Progenitor cell of endocrine pancreas (in vitro differentiated cells): Measurements from ENCODE around the gene GRID2. TPM values are rescaled to one million over a fixed set of nuclear protein-coding genes. Genes with fewer than 3 reads are reported as not detected.

ENCODE experiments used
- DNase-seq: peaks from one replicate; pipeline ENCODE4 v3.0.0; 2021; ENCODE audit warnings: low spot score; ENCODE audit not compliant: unreplicated experiment
- H3K27ac Mint-ChIP-seq: 2 replicates; pipeline ENCODE4 v1.8.0; 2021; ENCODE audit warnings: mild to moderate bottlenecking, moderate library complexity, mixed read lengths
- H3K27me3 Mint-ChIP-seq: 2 replicates; pipeline ENCODE4 v1.8.0; 2021; ENCODE audit warnings: mixed read lengths
- H3K36me3 Mint-ChIP-seq: 2 replicates; pipeline ENCODE4 v1.8.0; 2022; ENCODE audit warnings: mixed read lengths; ENCODE audit not compliant: insufficient read depth
- H3K4me1 Mint-ChIP-seq: 2 replicates; pipeline ENCODE4 v1.8.0; 2021; ENCODE audit warnings: low read depth, mixed read lengths
- H3K4me3 Mint-ChIP-seq: 2 replicates; pipeline ENCODE4 v1.8.0; 2021; ENCODE audit warnings: low read depth, mild to moderate bottlenecking, moderate library complexity, mixed read lengths
- H3K9me3 Mint-ChIP-seq: 2 replicates; pipeline ENCODE4 v1.8.0; 2021; ENCODE audit warnings: low read depth, mixed read lengths
- total RNA-seq: library from RNA; stranded (reverse); gene quantifications from 2 replicates; pipeline ENCODE4 v1.2.1, GENCODE V29; 2021
- TF ChIP-seq, protein P1 (sequence below): fragments of 200-600 bp; sonication (generic); IDR thresholded peaks from one replicate; pipeline ENCODE4 v1.5.0; 2021; ENCODE audit warnings: antibody characterized with exemption, mild to moderate bottlenecking; ENCODE audit not compliant: unreplicated experiment

Gene GRID2
- total RNA-seq, 1 donor from 2014 or later, result 0.69 TPM

DNA sequence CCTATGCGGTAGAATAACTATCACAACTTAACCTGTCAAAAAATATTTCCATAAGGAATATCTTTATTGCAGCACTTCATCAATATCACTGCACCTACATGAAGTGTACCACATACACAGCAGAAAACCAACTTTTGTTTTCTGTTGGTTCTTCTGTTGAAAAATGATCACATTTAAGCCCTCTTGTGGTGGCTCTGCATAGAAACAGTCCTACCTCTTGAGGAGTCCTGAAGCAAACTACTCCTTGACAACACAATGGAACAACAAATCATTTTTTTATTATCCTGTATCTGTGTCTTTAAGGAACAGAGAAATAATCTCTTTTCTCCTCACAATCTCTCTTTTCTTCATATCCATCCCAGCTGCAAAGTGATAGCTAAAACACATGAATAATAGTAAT, 1484.9 kb downstream of the GRID2 start:
- Mint-ChIP-seq H3K36me3 (no peaks in the 10 kb centered on the region), H3K4me1 (peaks cover 4% of the 10 kb centered on the region), H3K9me3 (no peaks in the 10 kb centered on the region), H3K27ac (no peak overlapping the region), H3K27me3 (no peaks in the 10 kb centered on the region), H3K4me3 (no peak overlapping the region)
- DNase-seq, result no peak
- TF ChIP-seq, protein P1, sequence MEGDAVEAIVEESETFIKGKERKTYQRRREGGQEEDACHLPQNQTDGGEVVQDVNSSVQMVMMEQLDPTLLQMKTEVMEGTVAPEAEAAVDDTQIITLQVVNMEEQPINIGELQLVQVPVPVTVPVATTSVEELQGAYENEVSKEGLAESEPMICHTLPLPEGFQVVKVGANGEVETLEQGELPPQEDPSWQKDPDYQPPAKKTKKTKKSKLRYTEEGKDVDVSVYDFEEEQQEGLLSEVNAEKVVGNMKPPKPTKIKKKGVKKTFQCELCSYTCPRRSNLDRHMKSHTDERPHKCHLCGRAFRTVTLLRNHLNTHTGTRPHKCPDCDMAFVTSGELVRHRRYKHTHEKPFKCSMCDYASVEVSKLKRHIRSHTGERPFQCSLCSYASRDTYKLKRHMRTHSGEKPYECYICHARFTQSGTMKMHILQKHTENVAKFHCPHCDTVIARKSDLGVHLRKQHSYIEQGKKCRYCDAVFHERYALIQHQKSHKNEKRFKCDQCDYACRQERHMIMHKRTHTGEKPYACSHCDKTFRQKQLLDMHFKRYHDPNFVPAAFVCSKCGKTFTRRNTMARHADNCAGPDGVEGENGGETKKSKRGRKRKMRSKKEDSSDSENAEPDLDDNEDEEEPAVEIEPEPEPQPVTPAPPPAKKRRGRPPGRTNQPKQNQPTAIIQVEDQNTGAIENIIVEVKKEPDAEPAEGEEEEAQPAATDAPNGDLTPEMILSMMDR, result peak; percentile 70

DNA sequence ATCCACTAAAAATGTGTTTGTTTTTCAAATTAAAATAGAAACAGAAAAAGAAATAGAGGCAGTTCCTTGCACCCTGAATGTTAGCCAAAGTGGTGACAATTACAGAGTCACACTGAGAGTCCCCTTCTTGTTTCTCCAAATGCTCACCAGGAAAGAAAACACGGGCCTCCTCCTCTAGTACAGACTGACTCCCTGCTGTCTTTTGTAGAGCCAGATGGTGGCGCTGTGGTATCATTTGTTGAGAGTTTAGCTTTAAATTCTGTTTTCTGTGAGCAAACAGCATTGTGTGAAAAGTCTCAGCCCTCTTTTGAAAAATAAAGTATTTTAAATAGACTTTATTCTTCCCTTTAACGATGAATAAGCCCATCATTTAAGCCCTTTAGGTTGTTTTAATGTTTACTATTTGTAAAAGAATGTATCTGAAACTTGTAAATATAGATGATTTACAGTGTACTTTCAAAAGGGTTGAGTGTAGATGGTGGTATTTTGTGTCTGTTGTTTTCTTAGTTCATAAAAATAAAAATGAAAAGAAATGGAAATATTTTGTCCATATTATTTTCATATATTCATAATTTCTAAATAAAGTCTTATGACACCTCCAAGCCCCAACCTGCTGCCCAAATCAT, 1487.9 kb downstream of the GRID2 start:
- H3K36me3 Mint-ChIP-seq, result no peaks in the 10 kb centered on the region
- H3K27ac Mint-ChIP-seq, result no peak overlapping the region
- H3K4me3 Mint-ChIP-seq, result no peak overlapping the region
- TF ChIP-seq, protein P1, result peak; percentile 95
- H3K9me3 Mint-ChIP-seq, result peaks cover 3% of the 10 kb centered on the region
- H3K27me3 Mint-ChIP-seq, result peaks cover 3% of the 10 kb centered on the region
- DNase-seq, result peak; percentile 42
- peaks cover 11% of the 10 kb centered on the region for H3K4me1 Mint-ChIP-seq

DNA sequence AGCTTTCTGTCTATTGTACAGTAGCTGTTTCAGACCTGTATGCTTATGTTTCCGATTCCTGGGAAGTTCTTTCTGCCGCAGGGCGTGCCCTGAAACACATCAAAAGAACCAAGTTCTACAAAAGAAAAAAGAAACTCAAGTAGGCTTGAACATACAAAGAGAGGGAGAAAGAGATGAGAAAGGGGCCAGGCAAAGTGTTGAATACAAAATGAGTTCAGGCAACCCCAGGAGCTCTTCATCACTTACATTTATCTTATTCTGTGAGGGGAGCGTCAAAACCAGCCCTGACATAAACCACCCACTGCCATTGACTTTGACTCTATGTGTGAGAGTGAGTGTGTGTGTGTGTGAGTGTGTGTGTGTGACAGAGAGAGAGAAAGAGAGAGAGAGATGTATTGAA, 1498.3 kb downstream of the GRID2 start:
- H3K36me3 Mint-ChIP-seq, result no peaks in the 10 kb centered on the region
- H3K9me3 Mint-ChIP-seq, result peaks cover 4% of the 10 kb centered on the region
- DNase-seq, result no peak
- no peaks in the 10 kb centered on the region for H3K27me3 Mint-ChIP-seq
- TF ChIP-seq, protein P1, result no peak
- H3K27ac Mint-ChIP-seq, result no peak overlapping the region
- H3K4me1 Mint-ChIP-seq, result no peaks in the 10 kb centered on the region
- H3K4me3 Mint-ChIP-seq, result no peak overlapping the region

DNA sequence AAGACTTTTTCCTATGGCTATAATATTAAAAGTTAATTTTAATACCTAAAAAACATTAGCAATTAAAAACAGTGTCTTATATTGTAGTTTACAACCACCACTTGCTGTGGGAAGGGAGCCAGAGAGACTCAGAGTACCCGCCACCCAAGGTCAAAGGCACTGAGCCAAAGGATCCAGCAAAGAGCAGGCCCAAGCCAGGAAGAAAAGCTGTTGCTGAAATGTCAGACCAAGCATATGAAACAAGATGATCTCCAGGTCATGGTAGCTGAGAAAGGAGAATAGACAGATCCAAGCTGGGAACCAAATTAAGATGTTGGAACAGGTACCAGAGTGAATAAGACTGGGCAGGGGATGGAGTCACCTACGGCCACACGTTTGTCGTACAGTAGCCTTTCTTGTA, 1506.0 kb downstream of the GRID2 start:
- H3K4me3 Mint-ChIP-seq, result no peak overlapping the region
- no peak overlapping the region for H3K27ac Mint-ChIP-seq
- peaks cover 3% of the 10 kb centered on the region for H3K27me3 Mint-ChIP-seq
- TF ChIP-seq, protein P1, result no peak
- no peaks in the 10 kb centered on the region for H3K4me1 Mint-ChIP-seq
- no peaks in the 10 kb centered on the region for H3K9me3 Mint-ChIP-seq
- DNase-seq, result no peak
- H3K36me3 Mint-ChIP-seq, result no peaks in the 10 kb centered on the region

DNA sequence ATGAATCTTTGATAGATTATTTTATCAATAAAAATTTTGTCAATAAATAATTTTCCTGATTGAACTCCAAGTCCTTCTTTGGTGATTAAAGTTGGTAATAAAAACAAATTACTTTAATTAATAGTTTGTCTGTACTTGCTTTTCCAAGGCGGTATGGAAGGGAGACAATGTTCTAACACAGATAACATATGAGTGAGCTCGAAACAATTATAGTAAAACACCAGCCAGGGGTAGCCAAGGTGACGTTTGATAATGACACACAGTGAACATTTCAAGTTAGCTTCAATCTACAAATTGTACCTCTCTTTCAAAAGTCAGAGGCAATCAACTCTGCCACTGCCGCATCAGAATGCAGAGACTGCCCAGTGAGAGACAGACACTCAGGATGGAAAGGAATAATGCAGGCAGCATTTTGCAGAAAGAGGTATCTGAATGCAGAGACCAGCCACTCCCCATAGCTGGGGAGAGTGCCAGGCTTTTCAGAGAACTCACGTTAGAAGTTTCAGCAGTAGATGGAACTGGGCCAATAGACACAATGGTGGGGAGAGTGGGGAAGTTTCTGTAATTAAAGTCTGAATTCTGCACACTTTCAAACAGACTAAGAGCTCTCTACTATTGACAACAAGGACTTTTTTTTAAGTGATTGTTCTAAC, 1506.7 kb downstream of the GRID2 start:
- Mint-ChIP-seq H3K4me3 (no peak overlapping the region), H3K36me3 (no peaks in the 10 kb centered on the region), H3K27ac (no peak overlapping the region), H3K9me3 (no peaks in the 10 kb centered on the region), H3K4me1 (no peaks in the 10 kb centered on the region), H3K27me3 (peaks cover 4% of the 10 kb centered on the region)
- DNase-seq, result no peak
- TF ChIP-seq, protein P1, result no peak
